HL-60 (cell line): ENCODE results near the gene FAM169A.

ENCODE experiments used
- CTCF ChIP-seq: IDR thresholded peaks from one replicate; pipeline ENCODE4 v1.5.1; 2011; ENCODE audit warnings: low read length, control low read depth, inconsistent platforms; ENCODE audit not compliant: insufficient read depth
- GABPA ChIP-seq: IDR thresholded peaks from 2 replicates; pipeline ENCODE4 v1.6.1; 2012; ENCODE audit warnings: low read depth
- POLR2AphosphoS5 ChIP-seq: IDR thresholded peaks from 2 replicates; pipeline ENCODE4 v1.6.1; 2012; ENCODE audit warnings: low read depth
- TF ChIP-seq, protein P1 (sequence below): IDR thresholded peaks from 2 replicates; pipeline ENCODE4 v1.6.1; 2012; ENCODE audit warnings: low read depth; ENCODE audit not compliant: insufficient replicate concordance

DNA sequence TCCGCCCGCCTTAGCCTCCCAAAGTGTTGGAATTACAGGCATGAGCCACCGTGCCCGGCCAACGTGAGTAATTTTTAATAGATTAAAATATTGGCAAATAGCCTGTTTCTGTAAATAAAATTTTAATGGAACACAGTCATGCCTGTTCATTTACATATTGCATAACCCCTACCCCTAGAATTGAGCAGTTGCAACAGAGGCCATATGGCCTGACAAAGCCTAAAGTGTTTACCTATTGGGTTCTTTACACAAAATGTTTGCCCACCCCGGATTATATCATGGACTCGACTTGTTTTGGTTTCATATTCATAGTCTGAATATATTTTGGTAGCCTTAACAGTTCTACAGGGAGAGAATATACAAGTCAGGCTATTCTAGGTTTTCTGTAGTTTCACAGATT, 93.8 kb downstream of the FAM169A start:
- no peak for TF ChIP-seq CTCF
- TF ChIP-seq, protein P1, sequence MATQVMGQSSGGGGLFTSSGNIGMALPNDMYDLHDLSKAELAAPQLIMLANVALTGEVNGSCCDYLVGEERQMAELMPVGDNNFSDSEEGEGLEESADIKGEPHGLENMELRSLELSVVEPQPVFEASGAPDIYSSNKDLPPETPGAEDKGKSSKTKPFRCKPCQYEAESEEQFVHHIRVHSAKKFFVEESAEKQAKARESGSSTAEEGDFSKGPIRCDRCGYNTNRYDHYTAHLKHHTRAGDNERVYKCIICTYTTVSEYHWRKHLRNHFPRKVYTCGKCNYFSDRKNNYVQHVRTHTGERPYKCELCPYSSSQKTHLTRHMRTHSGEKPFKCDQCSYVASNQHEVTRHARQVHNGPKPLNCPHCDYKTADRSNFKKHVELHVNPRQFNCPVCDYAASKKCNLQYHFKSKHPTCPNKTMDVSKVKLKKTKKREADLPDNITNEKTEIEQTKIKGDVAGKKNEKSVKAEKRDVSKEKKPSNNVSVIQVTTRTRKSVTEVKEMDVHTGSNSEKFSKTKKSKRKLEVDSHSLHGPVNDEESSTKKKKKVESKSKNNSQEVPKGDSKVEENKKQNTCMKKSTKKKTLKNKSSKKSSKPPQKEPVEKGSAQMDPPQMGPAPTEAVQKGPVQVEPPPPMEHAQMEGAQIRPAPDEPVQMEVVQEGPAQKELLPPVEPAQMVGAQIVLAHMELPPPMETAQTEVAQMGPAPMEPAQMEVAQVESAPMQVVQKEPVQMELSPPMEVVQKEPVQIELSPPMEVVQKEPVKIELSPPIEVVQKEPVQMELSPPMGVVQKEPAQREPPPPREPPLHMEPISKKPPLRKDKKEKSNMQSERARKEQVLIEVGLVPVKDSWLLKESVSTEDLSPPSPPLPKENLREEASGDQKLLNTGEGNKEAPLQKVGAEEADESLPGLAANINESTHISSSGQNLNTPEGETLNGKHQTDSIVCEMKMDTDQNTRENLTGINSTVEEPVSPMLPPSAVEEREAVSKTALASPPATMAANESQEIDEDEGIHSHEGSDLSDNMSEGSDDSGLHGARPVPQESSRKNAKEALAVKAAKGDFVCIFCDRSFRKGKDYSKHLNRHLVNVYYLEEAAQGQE: no peak
- no peak for TF ChIP-seq POLR2AphosphoS5
- TF ChIP-seq GABPA: no peak
